ENCODE measurements around the gene CNN1. TPM values are rescaled to one million over a fixed set of nuclear protein-coding genes. Genes with fewer than 3 reads are reported as not detected.

Gene CNN1
- total RNA-seq, 1 donor from 2014 or later, result 27.7 TPM

DNA sequence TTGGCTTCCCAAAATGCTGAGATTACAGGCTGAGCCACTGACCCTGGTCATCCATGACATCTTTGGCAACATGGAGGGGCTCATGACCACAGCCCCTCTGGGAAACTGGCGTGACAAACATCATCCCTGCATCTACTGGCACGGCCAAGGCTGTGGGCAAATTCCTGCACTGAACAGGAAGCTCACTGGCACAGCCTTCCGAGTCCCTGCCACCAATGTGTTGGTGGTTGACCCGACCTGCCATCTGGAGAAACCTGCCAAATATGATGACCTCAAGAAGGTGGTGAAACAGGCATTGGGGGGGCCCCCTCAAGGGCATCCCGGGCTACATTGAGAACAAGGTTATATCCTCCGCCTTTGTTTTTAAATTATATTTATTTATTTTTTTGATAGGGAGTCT lies 47.7 kb downstream of the CNN1 start:
- Mint-ChIP-seq H3K27ac (no peak overlapping the region), H3K4me3 (no peak overlapping the region), H3K9me3 (no peaks in the 10 kb centered on the region), H3K36me3 (no peaks in the 10 kb centered on the region), H3K4me1 (peaks cover 5% of the 10 kb centered on the region), H3K27me3 (ENCODE audit: low read depth) (peaks cover 5% of the 10 kb centered on the region)
- no peak for DNase-seq (ENCODE audit: low spot score in 2 of 2, unreplicated experiment in 2 of 2)
- TF ChIP-seq CTCF (IDR thresholded peaks at IDR 0.05; ENCODE audit: unreplicated experiment), result no peak

DNA sequence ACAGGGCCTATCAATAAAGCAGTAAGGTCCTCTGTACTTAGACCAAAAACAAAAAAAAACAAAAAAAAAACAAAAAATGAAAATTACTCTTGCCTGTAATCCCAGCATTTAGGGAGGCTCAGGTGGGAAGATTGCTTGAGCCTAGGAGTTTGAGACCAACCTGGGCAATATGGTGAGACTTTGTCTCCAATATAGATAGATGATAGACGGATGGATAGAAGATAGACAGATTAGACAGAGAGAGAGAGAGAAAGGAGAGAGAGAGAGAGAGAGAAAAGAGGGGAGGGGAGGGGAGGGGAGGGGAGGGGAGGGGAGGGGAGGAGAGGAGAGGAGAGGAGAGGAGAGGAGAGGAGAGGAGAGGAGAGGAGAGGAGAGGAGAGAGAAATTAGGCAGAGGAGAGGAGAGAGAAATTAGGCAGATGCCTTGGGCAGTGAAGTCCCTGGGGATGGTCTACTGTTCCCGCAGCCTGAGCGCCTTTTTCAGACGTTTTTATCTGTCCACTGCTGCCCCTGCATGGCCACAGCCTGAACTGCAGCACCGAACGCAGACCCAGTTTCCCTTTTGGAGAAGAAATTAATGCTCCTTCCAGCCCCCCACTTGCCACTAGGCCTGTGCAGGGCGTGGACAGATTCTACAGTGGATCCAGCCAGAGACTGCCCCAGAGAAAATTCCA lies 48.8 kb downstream of the CNN1 start:
- TF ChIP-seq CTCF (IDR thresholded peaks at IDR 0.05; ENCODE audit: unreplicated experiment), result peak; percentile 78
- no peaks in the 10 kb centered on the region for H3K9me3 Mint-ChIP-seq
- no peak overlapping the region for H3K4me3 Mint-ChIP-seq
- H3K27me3 Mint-ChIP-seq (ENCODE audit: low read depth), result peaks cover 5% of the 10 kb centered on the region
- DNase-seq (ENCODE audit: low spot score in 2 of 2, unreplicated experiment in 2 of 2), result peak; percentile 42 to 85
- H3K4me1 Mint-ChIP-seq, result peaks cover 2% of the 10 kb centered on the region
- H3K27ac Mint-ChIP-seq, result no peak overlapping the region
- no peaks in the 10 kb centered on the region for H3K36me3 Mint-ChIP-seq

- Mint-ChIP-seq H3K9me3 (no peaks in the 10 kb centered on the region), H3K4me1 (peaks cover 2% of the 10 kb centered on the region), H3K27me3 (ENCODE audit: low read depth) (peaks cover 5% of the 10 kb centered on the region), H3K4me3 (no peak overlapping the region), H3K27ac (no peak overlapping the region), H3K36me3 (no peaks in the 10 kb centered on the region)
- no peak for DNase-seq (ENCODE audit: low spot score in 2 of 2, unreplicated experiment in 2 of 2)
- no peak for TF ChIP-seq CTCF (IDR thresholded peaks at IDR 0.05; ENCODE audit: unreplicated experiment)
Observed at GRCh38 chr19:11587975-11588631, 49.5 kb downstream of the CNN1 start.

DNA sequence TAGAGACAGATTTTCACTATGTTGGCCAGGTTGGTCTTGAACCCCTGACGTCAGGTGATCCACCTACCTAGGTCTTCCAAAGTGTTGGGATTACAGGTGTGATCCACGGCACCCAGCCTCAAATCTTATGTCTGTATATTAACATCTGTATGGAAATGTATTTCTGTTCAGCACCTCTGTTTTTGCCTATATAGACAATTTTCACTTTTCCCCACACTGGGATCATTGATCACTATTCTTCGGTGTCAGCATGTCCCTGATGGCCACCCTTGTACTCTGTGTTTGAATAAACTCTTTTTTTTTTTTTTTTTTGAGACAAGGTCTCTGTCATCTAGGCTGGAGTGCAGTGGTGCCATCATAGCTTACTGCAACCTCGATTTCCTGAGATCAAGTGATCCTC lies 55.4 kb downstream of the CNN1 start:
- H3K36me3 Mint-ChIP-seq, result no peaks in the 10 kb centered on the region
- no peaks in the 10 kb centered on the region for H3K9me3 Mint-ChIP-seq
- H3K27me3 Mint-ChIP-seq (ENCODE audit: low read depth), result peaks cover 5% of the 10 kb centered on the region
- TF ChIP-seq CTCF (IDR thresholded peaks at IDR 0.05; ENCODE audit: unreplicated experiment), result no peak
- H3K4me3 Mint-ChIP-seq, result no peak overlapping the region
- H3K27ac Mint-ChIP-seq, result no peak overlapping the region
- peaks cover 11% of the 10 kb centered on the region for H3K4me1 Mint-ChIP-seq
- no peak for DNase-seq (ENCODE audit: low spot score in 2 of 2, unreplicated experiment in 2 of 2)

- H3K9me3 Mint-ChIP-seq, result no peaks in the 10 kb centered on the region
- peaks cover 12% of the 10 kb centered on the region for H3K36me3 Mint-ChIP-seq
- H3K27me3 Mint-ChIP-seq (ENCODE audit: low read depth), result no peaks in the 10 kb centered on the region
- no peak for DNase-seq (ENCODE audit: low spot score in 2 of 2, unreplicated experiment in 2 of 2)
- H3K27ac Mint-ChIP-seq, result peak overlapping the region; percentile 16
- H3K4me3 Mint-ChIP-seq, result peak overlapping the region; percentile 30
- no peak for TF ChIP-seq CTCF (IDR thresholded peaks at IDR 0.05; ENCODE audit: unreplicated experiment)
- peaks cover 18% of the 10 kb centered on the region for H3K4me1 Mint-ChIP-seq
Observed at GRCh38 chr19:11596156-11596555, 57.5 kb downstream of the CNN1 start.

All from mesothelial cell of epicardium (in vitro differentiated cells).